ENCODE results near the gene CEACAM6.
A peak's percentile ranks its signal among the peaks of the same experiment; 100 is the strongest.
"Not testable (repeated sequence)": the region's sequence is repeated elsewhere in the genome, so short reads cannot be mapped to it uniquely, and the experiment has no call there.

The CEACAM6 gene

DNA sequence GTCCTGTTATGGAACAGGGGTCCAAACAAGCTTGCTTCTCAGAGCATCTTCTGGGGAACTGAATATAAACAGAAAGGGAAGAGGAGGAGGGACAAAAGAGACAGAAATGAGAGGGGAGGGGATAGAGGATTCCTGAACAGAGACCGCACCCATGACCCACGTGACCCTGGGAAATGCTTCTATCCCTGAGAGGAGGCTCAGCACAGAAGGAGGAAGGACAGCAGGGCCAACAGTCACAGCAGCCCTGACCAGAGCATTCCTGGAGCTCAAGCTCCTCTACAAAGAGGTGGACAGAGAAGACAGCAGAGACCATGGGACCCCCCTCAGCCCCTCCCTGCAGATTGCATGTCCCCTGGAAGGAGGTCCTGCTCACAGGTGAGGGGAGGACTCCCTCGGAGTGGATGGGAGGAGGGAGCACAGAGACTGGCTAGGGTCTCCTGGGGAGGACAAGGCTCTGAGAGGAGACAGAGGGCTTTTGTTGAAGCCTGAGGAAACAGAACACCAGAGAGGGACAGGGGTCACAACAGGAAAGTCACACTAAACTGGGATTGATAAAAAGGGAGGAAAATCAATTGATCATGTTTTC, at the start of gene CEACAM6:
TSS of gene CEACAM6 (plus strand) at position 203 of the 586 bp plus-strand sequence. CDS start at position 312, 109 bp downstream.
- DNase-seq, result no peak

DNA sequence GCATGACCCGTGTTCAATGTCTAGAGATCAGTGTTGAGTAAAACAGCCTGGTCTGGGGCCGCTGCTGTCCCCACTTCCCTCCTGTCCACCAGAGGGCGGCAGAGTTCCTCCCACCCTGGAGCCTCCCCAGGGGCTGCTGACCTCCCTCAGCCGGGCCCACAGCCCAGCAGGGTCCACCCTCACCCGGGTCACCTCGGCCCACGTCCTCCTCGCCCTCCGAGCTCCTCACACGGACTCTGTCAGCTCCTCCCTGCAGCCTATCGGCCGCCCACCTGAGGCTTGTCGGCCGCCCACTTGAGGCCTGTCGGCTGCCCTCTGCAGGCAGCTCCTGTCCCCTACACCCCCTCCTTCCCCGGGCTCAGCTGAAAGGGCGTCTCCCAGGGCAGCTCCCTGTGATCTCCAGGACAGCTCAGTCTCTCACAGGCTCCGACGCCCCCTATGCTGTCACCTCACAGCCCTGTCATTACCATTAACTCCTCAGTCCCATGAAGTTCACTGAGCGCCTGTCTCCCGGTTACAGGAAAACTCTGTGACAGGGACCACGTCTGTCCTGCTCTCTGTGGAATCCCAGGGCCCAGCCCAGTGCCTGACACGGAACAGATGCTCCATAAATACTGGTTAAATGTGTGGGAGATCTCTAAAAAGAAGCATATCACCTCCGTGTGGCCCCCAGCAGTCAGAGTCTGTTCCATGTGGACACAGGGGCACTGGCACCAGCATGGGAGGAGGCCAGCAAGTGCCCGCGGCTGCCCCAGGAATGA, 48.4 kb upstream of the CEACAM6 start:
- DNase-seq, result no peak

DNA sequence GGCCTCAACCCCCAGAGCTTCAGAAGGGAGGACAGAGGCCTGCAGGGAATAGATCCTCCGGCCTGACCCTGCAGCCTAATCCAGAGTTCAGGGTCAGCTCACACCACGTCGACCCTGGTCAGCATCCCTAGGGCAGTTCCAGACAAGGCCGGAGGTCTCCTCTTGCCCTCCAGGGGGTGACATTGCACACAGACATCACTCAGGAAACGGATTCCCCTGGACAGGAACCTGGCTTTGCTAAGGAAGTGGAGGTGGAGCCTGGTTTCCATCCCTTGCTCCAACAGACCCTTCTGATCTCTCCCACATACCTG, 47.9 kb upstream of the CEACAM6 start:
- DNase-seq, result no peak

DNA sequence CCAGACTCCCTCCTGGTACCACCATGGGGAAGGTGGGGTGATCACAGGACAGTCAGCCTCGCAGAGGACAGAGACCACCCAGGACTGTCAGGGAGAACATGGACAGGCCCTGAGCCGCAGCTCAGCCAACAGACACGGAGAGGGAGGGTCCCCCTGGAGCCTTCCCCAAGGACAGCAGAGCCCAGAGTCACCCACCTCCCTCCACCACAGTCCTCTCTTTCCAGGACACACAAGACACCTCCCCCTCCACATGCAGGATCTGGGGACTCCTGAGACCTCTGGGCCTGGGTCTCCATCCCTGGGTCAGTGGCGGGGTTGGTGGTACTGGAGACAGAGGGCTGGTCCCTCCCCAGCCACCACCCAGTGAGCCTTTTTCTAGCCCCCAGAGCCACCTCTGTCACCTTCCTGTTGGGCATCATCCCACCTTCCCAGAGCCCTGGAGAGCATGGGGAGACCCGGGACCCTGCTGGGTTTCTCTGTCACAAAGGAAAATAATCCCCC, 47.4 kb upstream of the CEACAM6 start:
- no peak for DNase-seq

DNA sequence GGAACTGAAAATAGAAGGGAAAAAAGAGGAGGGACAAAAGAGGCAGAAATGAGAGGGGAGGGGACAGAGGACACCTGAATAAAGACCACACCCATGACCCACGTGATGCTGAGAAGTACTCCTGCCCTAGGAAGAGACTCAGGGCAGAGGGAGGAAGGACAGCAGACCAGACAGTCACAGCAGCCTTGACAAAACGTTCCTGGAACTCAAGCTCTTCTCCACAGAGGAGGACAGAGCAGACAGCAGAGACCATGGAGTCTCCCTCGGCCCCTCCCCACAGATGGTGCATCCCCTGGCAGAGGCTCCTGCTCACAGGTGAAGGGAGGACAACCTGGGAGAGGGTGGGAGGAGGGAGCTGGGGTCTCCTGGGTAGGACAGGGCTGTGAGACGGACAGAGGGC, 46.8 kb upstream of the CEACAM6 start, which contains the start of gene CEACAM5:
TSS of gene CEACAM5 (plus strand) at position 146 of the 400 bp plus-strand sequence. CDS start at position 252, 106 bp downstream.
- no peak for DNase-seq

DNA sequence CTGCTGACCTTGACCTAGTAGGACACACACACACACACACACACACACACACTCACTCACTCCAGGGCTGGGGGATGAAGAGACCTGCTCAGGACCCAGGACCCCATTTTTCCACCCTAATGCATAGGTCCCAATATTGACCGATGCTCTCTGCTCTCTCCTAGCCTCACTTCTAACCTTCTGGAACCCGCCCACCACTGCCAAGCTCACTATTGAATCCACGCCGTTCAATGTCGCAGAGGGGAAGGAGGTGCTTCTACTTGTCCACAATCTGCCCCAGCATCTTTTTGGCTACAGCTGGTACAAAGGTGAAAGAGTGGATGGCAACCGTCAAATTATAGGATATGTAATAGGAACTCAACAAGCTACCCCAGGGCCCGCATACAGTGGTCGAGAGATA, 45.8 kb upstream of the CEACAM6 start:
- not testable (repeated sequence) for DNase-seq

DNA sequence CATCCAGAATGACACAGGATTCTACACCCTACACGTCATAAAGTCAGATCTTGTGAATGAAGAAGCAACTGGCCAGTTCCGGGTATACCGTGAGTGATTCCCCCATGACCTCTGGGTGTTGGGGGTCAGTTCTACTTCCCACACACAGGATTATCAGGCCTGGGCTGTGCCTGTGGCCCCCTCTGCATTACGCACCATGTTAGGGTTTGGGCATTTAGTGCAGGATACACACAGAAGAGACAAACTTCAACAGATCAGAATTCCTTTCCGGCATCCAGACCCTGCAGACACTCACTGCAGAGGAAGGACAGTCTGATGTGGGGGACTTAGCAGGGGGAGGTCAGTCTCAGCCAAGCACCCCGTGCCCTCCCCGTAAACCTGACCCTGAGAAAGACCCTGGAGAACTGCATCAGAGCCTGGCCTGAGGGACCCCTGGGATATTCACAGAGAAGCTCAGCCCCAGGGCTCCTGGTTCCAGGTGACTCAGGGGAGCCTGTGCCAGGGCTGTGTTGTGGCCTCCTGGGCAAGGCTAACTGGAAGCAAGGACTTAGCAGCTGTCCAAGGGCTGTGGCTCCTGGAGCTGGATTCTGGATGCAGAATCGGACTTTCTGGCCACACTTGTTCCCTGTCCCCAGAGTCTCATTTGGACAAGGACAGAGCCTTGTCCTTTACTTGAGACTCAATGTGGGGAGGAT, 45.2 kb upstream of the CEACAM6 start:
- no peak for DNase-seq

DNA sequence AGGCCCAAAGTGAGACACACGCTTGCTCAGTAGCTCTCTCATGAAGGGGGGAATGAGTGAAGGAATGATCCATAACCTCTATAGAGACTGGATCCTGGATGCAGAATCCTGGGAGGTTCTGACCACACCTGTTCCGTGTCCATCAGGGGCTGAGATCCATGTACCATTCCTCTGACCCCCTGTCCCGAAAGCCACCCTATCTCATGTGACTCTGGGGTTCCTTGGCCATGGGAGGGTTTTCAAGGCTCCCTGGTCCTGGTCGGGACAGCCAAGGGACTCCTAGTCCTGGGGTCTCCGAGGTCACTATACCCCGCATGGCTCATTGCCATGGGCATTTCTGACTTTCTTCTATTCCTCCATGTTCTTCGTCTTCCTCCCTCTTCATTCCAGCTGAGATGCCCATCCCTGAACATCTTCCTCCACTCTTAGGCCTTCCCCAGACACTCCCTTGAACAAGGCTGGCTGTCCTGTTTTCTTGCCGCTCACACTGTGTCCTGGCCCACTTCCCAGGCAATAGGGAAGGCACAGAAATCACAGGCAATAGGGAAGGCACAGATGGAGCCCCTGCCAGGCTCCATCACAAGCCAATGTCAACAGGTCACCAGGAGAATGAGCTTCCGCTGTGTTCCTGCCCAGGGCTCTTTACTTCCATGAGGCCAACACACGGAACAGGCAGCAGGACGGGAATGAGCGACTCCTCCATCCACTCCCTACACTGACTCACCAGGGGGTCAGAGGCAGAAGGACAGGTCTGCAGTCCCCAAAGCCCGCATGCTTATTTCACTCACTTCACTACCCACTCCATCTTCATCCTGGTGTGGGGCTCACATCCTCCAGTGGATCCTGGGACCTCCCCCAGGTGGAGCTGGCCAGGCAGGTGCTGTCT, 43.7 kb upstream of the CEACAM6 start:
- no peak for DNase-seq

DNA sequence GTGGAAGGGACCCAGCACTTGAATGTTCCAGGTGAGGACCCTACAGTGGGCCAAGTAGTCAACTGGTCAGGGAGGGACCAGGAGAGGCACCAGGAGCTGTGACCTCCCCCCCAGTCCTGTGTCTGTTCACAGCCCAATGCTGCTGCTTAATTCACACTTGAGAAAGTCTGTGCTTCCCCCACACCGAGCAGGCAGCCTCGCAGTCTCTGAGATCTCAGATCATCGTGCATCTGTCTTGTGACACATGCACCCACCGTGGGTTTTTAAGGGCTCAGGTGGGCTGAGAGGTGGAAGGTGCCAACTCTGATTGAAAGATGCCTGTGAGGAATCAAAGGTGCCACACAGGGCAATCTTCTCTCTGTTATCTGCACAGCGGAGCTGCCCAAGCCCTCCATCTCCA, 40.7 kb upstream of the CEACAM6 start:
- no peak for DNase-seq

DNA sequence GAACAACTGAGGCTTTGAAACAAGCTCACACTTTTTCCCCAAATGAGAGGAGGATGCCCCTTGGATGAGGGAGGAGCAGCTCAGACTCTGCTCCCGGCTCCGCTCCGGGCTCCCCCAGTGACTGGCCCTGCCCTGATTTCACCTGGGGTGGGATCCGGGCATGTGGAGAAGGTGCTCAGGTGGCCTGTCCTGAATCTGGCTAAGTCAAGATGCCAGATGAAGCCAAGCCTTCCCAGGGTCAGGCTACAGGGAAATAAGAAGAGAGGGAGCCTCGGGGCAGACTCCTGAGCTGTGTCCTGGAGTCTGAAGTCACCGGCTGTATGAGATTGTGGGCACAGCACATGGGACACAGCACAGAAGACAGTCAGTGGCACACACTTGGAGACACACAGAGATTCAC, 36.6 kb upstream of the CEACAM6 start:
- DNase-seq, result no peak

DNA sequence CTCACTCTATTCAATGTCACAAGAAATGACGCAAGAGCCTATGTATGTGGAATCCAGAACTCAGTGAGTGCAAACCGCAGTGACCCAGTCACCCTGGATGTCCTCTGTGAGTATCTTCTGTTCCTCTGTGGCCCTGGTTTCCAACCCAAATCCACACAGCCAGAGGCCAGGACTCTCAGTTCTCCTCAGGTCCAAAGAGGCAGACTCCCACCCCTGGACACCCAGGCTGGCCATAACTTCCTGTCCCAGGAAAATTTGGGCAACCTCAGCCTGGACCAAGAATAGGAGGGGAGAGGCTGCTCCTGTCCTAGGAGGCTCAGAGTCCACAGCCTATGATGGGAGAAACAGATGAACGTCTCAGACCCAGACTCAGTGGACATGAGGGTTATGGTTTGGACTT, 35.2 kb upstream of the CEACAM6 start:
- DNase-seq, result no peak

DNA sequence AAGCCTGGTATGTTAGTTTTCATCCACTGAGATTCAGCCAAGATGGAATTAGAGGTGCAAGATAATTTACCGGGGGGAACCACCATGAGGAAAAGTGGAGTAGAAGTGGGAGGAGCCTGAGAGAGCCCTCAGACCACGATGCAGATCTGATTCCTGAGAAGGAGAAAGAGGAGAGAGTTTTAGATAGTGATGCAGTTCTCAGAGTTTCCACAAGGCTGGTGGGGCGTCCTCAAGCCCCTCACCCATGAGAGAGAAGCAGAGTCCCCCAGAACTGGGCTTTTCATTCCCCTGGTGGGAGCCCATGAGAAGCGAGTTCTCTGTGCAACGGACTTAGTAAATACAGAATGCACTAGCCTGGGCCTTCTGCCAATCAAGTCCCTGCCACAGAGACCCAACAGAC, 28.8 kb upstream of the CEACAM6 start:
- DNase-seq, result no peak

DNA sequence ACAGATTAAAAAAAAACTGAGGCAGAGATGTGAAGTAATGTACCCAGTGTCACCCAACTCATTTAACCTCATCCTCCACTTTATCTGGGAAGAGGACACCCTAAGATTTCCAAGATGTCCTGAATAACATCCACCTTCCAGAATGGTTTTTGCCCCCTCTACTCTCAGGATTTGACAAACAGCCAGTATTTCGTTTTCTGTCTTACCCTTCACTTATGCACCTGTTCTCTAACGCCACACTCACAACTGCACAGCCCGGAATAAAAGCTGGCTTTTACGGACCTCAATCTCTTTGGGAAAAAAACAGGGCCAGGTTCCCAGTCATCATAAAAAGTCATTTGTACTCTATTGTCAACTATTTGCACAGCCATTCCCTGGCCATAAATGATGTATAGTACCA, 21.2 kb upstream of the CEACAM6 start:
- no peak for DNase-seq

DNA sequence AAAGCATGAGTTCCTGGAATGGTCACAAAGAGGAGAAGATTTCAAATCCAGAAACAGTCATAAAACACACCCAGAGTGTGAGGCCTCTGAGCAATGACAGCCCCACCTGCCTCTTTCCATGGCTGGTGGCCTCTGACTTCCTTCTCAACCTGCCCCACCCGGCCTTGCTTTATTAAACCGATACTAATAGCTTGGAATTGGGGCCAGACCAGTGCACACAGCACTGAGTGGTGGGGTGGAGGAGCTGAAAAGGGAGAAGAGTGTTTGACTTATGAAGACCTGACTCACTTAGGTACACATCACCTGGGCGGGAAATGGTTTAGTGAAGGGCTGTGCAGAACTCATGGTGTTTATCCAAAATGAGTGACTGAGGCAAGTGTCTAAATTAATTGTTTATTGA, 20.7 kb upstream of the CEACAM6 start:
- DNase-seq, result no peak

DNA sequence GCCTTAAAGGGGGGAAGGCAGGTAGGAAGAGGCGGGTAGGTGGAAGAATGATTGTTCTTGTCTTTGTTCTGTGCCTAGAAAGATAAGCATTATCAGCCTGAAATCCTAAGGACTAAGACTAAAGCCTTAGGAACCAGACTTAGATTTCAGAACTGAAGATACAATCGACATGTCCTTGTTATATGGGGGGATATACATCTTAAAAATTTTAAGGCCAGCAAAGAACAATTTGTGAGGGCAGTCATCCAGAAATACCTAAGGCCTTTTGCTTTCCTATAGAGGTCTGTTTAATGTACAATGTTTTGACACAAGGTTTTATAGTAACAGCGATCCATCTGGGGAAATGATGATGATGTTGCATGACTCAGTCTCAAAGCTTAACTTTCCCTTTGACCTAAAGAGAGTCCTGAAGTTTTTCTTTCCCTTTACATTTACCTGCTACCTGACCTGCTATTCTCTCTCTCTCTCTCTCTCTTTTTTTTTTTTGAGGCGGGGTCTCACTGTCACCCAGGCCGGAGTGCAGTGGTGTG, 20.2 kb upstream of the CEACAM6 start:
- no peak for DNase-seq

DNA sequence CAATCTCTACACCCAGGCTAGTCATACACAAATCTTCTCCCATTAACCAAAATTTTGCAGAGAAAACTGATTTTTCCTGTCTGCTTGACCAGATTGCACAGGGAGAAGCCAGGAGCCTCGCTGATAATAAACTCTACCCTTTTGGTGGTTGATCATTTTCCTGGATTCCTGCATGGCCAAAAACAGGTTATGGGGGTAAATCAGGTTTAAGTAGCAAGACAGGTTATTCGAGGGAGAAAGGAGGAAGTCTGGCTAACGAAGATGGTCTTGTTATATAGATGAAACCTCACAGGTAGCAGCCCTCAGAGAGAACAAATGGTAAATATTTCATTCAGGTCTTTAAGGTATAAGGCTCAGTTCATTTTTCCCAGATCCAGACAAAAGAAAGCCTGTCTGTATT, 16.0 kb upstream of the CEACAM6 start:
- DNase-seq, result no peak

DNA sequence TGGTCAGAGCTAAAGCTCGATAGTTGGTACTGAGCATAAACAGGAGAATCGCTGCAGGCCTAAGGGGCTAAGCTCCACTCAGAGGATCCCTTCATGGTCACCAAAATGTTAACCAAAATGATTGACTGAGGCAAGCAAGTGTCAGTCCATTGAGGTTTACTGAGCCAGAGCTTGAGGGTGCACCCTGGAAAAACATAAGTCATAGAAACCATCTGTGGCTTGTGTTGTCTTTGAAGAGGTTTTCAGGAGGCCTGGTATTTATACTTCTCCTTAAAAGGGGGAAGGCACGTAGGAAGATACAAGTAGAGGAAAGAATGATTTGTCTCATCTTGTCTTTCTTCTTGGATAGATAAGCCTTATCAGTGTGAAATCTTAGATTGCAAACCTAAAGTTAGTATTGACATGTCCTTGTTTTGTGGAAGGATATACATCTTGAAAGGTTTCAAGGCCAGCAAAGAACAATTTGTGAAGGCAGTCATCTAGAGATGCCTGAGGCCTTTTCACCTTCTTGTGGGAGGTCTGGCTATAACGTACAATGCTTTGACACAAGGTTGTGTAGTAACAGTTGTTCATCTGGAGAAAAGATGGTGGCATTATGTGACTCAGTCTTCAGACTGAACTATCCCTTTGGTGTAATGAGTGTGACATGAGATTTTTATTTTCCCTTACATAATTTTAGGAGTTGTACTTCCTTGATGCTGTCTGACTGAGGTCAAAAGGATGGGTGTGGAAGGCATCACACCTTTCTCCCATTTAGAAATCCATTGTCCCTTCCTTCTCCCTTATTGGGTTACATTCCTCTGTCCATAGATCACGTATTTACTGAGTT, 14.7 kb upstream of the CEACAM6 start:
- DNase-seq, result no peak

DNA sequence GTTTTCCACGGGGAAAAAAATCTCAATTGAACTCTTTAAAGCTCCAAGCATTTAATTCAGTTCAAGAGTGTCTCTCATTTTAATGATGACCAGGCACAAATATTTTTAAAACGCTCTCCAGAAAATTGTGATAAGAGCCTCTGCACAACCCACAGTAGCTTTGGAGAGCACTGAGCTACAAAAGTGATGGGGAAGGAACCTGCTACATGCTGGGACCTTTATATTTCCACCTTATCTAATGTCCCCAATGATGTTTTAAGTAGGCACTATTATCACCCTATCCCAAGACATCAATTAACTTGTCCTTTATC, 14.1 kb upstream of the CEACAM6 start:
- DNase-seq, result no peak

DNA sequence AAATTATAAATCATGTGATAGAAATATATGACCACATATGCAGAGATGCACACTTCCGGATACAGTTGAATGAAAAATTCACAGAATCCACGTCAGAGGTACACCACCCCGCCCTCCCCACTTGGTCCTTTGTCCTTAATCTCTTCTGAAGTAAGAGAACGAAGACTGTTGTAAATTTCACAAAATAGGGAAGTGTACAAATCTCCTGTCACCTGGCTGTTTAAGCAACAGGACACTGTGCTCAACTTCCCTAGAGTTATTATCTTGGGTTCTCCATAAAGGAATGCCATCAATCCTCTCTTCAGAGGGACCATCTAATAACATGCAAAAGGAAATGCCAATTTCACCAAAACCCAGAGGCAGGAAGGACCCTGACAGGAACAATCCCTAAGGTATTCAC, 10.5 kb upstream of the CEACAM6 start:
- no peak for DNase-seq

DNA sequence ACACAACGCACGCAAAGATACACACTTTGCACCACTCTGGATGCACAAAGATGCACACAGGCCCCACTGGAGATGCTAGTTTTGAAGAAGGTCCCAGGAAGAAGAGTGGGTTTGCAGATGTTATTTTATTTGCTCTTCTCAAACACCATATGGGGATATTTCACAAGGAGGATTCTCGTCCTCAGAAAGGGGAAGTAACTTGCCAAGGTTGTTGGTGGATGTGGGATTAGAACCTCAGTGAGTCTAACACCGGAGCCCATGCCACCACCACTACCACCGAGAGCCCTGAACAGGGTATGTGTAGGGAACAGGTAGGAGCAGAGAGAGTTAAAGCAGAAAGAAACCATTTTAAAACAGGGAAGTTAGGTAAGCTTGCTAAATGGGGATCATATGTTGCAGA, 9.6 kb upstream of the CEACAM6 start:
- DNase-seq, result no peak

DNA sequence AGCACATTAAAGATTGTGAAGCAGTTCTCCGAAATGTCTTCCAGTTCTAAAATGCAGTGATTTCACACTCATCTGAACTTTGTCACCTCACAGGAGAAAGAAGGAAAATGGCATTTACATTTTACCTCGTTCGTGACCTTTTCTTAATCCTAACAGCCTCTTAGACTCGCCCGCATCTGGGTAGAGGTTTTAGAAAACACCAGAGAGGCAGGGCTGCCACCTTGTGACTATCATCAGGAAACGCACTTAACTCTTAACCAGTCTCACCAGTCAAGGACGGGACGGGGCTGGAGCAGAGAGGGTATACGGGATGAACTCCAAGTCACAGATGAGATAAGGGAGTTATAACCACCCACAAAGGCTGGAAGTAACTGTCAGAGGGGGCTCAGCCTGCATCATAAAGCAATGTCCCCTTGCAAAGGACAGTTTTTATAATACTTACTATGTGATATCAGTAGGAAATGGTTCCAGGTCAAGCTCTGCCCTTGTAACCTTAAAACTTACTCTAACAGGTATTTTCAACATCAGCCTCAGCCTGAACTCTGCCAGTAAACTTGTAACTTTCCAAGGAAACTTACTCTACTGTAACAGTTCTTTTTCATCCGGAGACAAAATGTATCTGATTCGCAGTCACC, 8.6 kb upstream of the CEACAM6 start:
- DNase-seq, result peak; percentile 66

DNA sequence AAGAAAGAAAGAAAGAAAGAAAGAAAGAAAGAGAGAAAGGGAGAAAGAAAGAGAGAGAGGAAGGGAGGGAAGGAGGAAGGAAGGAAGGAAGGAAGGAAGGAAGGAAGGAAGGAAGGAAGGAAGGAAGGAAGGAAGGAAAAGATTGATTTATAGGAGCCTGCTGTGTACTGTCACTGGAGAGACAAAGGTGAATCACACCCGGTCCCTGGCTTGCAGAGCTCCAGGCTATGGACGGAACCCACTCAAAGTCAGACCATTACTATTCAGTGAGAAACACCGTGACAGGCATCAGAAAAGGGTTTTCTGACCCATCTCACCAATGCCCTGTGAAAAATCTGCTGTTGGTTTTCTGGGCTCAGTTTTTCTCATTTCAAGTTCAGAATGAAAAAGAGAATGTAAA, 7.3 kb upstream of the CEACAM6 start:
- DNase-seq, result no peak

Measured in SHP77 treated with DMSO at 0.1 percent for 48 hours (cell line).